Astrocyte of the spinal cord (primary cell): ENCODE results near the gene CLEC1B.

ENCODE experiments used
- DNase-seq: peaks from one replicate; pipeline ENCODE4 v3.0.0; 2011; ENCODE audit warnings: low read depth, low spot score
- H3K4me3 ChIP-seq: 2 replicates; pipeline ENCODE4 v1.5.1; 2011; ENCODE audit warnings: low read depth, mild to moderate bottlenecking, low read length, moderate library complexity
- CTCF ChIP-seq: IDR thresholded peaks from 2 replicates; pipeline ENCODE4 v1.5.1; 2012; ENCODE audit warnings: low read depth, mild to moderate bottlenecking, low read length, inconsistent platforms
- in situ Hi-C: cut with HindIII; loops from 2 replicates; pipeline ENCODE4 v1.10.0; 2017; ENCODE audit warnings: low sequenced_read_pairs

Gene CLEC1B

GRCh38 chr12:9947674-9948073 is 51.2 kb downstream of the CLEC1B start:
- DNase-seq, result no peak
- in situ Hi-C loops, result no loop called here
- H3K4me3 ChIP-seq, result no peak overlapping the region
- TF ChIP-seq CTCF, result no peak

- no peak overlapping the region for H3K4me3 ChIP-seq
- TF ChIP-seq CTCF, result no peak
- DNase-seq, result no peak
- in situ Hi-C loops, result no loop called here
Observed at GRCh38 chr12:9944391-9944790, 54.5 kb downstream of the CLEC1B start.

DNA sequence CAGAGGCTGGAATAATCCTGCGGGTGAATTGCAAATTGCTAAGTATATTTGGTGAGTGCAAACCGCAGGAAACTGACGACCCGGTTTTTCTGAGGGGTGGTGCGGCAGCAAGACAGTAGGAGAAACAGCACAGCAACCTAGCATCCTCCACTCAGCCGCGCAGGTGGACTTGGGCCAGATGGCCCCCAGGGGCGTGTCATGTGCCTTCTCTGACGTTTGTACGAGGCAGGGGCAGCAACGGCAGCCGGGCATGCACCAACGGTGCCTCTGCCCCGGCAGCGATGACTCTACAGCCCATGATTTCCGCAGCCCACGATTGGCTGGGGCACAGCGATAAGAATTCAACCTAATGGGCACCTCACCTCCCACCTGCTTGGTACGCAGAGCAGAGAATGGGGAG is 55.7 kb downstream of the CLEC1B start:
- DNase-seq, result no peak
- TF ChIP-seq CTCF, result no peak
- no peak overlapping the region for H3K4me3 ChIP-seq
- in situ Hi-C loops, result no loop called here
